GM13976 (cell line): Measurements from ENCODE around the gene PTRHD1.

Experiments
- DNase-seq: peaks from one replicate; pipeline ENCODE4 v3.0.0; 2012; ENCODE audit warnings: low spot score
- in situ Hi-C: fragments of 300-500 bp; cut with MboI; formaldehyde crosslinking; loops from one replicate; pipeline ENCODE4 v1.12.0; 2022; ENCODE audit warnings: low sequenced_read_pairs, mixed read lengths, inconsistent platforms; ENCODE audit not compliant: unreplicated experiment
- TF ChIP-seq, protein P1 (sequence below): IDR thresholded peaks from 2 replicates; pipeline ENCODE4 v1.5.1; 2012; ENCODE audit warnings: borderline replicate concordance, mild to moderate bottlenecking; ENCODE audit not compliant: insufficient read depth; ENCODE audit errors: extremely low read depth, missing control alignments, control extremely low read depth

The PTRHD1 gene

DNA sequence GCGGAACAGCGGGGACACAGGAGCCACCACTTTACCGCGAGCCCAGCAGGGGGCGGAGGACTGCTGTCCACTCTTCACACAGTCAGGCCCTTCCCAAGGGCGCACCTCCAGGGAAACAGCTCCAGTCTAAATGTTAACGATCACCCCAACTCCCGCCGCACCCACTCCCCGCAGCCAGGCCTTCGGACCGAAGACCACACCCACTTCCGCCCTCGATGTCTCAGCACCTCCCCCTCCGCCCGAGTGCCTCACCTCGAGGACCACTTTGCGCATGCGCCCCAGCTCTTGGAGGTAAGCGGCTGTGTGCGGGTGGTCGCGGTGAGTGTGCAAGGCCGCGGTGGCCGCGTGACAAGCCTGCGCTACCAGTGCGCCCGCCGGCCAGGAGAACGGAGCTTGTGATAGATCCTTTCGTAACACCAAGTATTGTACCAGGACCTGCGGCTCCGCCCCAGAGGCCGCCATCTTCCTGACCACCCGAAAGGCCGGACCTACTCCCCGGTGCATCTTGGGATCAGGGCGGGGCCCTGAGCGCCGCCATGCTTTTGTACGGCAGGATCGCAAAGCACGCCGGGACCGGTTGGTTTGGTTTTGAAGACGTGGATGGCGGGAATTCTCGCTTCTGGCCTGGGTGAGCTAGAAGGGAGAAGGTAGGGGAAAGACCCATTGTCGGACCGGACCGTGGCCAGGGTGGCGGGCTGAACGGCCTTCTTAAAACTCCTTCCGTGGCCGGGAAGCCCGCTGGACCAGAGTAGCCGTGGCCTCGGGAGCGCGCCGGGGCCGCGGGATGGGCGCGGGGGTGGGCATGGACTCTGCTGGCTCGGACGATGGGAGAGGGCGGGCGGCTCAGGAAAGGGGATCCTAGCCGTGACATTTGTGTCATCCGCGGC lies at the start of gene PTRHD1, which contains the start of gene CENPO:
Gene PTRHD1, minus strand, starts transcription at position 518 of the 887 bp plus-strand sequence. Its CDS starts 14 bp downstream, at position 504.
Gene CENPO, plus strand, starts transcription at position 552 of the 887 bp plus-strand sequence. CDS start 495 bp downstream, outside the sequence.
- TF ChIP-seq, protein P1, sequence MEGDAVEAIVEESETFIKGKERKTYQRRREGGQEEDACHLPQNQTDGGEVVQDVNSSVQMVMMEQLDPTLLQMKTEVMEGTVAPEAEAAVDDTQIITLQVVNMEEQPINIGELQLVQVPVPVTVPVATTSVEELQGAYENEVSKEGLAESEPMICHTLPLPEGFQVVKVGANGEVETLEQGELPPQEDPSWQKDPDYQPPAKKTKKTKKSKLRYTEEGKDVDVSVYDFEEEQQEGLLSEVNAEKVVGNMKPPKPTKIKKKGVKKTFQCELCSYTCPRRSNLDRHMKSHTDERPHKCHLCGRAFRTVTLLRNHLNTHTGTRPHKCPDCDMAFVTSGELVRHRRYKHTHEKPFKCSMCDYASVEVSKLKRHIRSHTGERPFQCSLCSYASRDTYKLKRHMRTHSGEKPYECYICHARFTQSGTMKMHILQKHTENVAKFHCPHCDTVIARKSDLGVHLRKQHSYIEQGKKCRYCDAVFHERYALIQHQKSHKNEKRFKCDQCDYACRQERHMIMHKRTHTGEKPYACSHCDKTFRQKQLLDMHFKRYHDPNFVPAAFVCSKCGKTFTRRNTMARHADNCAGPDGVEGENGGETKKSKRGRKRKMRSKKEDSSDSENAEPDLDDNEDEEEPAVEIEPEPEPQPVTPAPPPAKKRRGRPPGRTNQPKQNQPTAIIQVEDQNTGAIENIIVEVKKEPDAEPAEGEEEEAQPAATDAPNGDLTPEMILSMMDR: peak; percentile 37
- in situ Hi-C loops: no loop called here
- peak; percentile 96 for DNase-seq

- no peak for DNase-seq
- in situ Hi-C loops: no loop called here
These were observed 49.2 kb upstream of the PTRHD1 start for GRCh38 chr2:24842081-24843050.

DNA sequence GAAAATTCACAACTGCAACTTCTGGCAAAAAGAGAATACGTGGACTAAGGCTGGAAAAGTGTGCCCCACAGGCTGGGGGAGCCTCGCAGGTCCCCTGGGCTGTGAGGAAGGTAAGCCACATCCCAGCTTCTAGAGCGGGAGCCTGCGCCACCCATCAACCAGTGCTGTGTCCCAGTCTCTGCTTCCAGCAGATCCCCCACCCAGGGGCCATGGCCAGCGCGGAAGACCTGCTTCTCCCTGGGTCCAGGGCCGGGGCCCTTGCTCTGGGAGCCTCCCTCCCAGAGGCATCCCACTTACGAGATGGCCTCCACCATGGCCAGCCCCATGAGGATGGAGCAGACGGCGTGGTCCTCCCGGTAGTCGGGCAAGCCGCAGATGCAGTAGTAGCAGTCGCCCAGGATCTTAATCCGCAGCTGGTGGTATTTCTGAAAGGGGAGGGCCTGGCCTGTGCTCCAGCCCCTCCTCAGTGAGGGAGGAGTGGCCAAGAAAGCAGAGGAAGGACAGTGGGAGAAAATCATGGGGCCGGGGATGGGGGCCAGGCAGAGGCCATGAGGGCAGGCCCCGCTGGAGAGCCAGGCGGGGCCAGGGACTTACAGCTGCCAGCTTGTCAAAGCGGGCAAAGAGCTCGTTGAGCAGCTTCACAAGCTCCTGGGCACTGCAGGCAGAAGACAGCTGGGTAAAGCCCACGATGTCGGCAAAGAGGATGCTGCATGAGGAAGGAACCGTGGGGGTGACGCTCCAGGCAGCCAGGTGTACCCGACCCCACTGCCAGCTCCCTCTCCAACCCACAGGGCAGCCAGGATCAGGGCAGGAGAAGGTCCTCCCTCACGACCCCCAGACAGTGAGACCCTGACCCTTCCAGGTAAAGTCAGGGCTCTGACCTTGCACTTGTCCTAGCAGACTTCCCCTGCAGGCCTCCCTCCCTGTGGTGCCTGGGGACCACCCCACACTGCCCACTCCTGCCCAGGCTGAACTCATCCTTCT lies 48.1 kb upstream of the PTRHD1 start:
- DNase-seq: no peak
- in situ Hi-C loops: no loop called here
- TF ChIP-seq, protein P1: no peak

More at GRCh38 chr2:24842081-24843050, 49.2 kb upstream of the PTRHD1 start:
- TF ChIP-seq, protein P1: no peak

DNA sequence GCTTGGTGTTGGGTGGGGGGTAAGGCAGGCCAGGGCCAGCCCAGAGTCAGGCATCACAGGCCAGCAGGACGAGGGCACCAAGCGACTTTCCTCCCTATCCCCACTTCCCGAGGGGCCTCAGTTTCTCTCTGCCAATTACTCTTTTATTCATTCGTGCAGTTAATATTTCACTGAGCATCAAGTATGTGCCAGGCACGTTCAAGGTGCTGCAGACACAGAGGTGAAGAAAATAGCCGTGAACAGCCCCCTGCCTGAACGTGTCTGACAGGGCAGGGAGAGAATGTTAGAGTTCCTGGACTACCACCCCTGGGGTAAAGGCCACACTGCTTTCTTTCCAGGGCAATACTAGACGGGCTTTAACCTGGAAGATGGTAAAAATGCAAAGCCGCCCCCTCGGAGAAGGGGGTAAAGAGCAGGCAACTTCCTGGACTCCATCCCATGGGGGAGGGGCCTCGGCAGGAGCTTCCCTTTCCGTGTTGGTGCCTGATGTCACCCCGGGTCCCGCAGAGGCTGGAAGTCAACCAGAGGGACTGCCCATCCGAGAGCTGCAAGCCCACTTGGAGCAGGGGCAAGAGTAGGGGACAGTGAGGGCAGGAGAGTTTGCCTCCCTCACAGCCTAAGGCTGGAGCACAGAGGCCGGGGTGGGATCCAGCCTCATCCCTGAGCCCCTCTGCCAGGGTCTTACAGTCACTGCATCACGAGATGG lies 47.1 kb upstream of the PTRHD1 start:
- in situ Hi-C loops: no loop called here
- TF ChIP-seq, protein P1: no peak
- DNase-seq: no peak

DNA sequence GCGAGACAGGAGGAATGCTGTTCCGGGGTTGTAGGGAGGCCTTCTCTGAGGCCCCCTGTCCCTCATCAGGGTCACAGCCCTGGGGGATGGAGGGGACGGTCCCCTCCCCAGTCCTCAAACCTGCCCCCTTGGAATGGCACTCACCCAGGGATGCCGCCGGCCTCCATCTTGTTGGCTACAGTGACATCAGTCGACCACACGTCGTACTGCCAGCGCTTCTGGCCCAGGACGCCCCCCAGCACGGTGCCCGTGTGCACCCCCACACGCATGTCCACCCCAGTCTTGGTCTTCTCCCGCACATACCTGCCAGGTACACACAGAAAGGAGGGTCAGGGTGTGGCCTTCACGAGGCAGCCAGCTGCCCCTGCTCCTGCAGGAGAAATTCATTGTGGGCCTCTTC lies 46.5 kb upstream of the PTRHD1 start:
- TF ChIP-seq, protein P1: no peak
- DNase-seq: no peak
- in situ Hi-C loops: no loop called here
